Panc1 (cell line): ENCODE data around the gene NUDT9. TPM values are rescaled to one million over a fixed set of nuclear protein-coding genes. Genes with fewer than 3 reads are reported as not detected.
A peak's percentile ranks its signal among the peaks of the same experiment; 100 is the strongest.

Source experiments
- ATAC-seq: fragments of 200-7000 bp; cut with Tn5 transposase; 2 replicates; pipeline ENCODE4 v1.9.1; 2020; ENCODE audit warnings: mild to moderate bottlenecking, moderate library complexity
- BruUV-seq: library from RNA; stranded (reverse); fragments of 400-500 nt; replicated peaks from 2 replicates; lab custom pipeline; 2021; lab: Mats Ljungman, UMichigan
- CTCF ChIA-PET: fragments of 300-600 bp; sonication (Branson Sonifier 250); formaldehyde crosslinking; loops from one replicate; lab custom pipeline; 2022; ENCODE audit warnings: antibody characterized with exemption; lab: Charles Lee
- POLR2A ChIA-PET: fragments of 300-600 bp; sonication (Branson Sonifier 250); formaldehyde crosslinking; loops from one replicate; lab custom pipeline; 2022; ENCODE audit warnings: antibody characterized with exemption; lab: Charles Lee
- DNase-seq: peaks from one replicate; pipeline ENCODE4 v3.0.0-alpha.2; 2010; ENCODE audit warnings: low read depth, low spot score
- H3K27ac ChIP-seq: 2 replicates; pipeline ENCODE4 v1.5.1; 2011; ENCODE audit warnings: mild to moderate bottlenecking, low read length, inconsistent platforms
- H3K27me3 ChIP-seq: fragments of 200-500 bp; sonication (Bioruptor generic); 2 replicates; pipeline ENCODE4 v1.6.0; 2014; ENCODE audit warnings: low read length, inconsistent platforms; ENCODE audit not compliant: control insufficient read depth, insufficient read depth
- H3K36me3 ChIP-seq: fragments of 200-500 bp; sonication (Bioruptor generic); 2 replicates; pipeline ENCODE4 v1.5.1; 2014; ENCODE audit warnings: inconsistent platforms, mild to moderate bottlenecking, low read length, moderate library complexity; ENCODE audit not compliant: control insufficient read depth, insufficient read depth
- H3K4me1 ChIP-seq: 2 replicates; pipeline ENCODE4 v1.5.1; 2011; ENCODE audit warnings: inconsistent platforms, mild to moderate bottlenecking, low read length, moderate library complexity; ENCODE audit not compliant: control insufficient read depth, insufficient read depth
- H3K4me3 ChIP-seq, 2 experiments: 2 replicates each; pipeline ENCODE4 v1.5.1; 2011 to 2012; ENCODE audit warnings: low read depth in 2 of 2, low read length in 2 of 2, mild to moderate bottlenecking in 2 of 2, inconsistent platforms in 1 of 2, moderate library complexity in 1 of 2
- H3K9me3 ChIP-seq: fragments of 200-500 bp; sonication (Bioruptor generic); 2 replicates; pipeline ENCODE4 v1.5.1; 2014; ENCODE audit warnings: low read depth, mild to moderate bottlenecking, inconsistent platforms, low read length, moderate library complexity; ENCODE audit not compliant: control insufficient read depth, insufficient read depth
- POLR2AphosphoS5 ChIP-seq: IDR thresholded peaks from 2 replicates; pipeline ENCODE4 v1.6.1; 2012; ENCODE audit warnings: mild to moderate bottlenecking, low read depth, low read length, moderate library complexity
- SIN3A ChIP-seq: IDR thresholded peaks from 2 replicates; pipeline ENCODE4 v1.6.1; 2012; ENCODE audit warnings: low read depth, mild to moderate bottlenecking, low read length, moderate library complexity, borderline replicate concordance; ENCODE audit not compliant: insufficient read depth
- TCF7L2 ChIP-seq: IDR thresholded peaks from 2 replicates; pipeline ENCODE4 v1.6.1; 2011; ENCODE audit warnings: mild to moderate bottlenecking, low read depth, low read length, inconsistent platforms
- in situ Hi-C: cut with HindIII; loops from 2 replicates; pipeline ENCODE4 v1.10.0; 2016; ENCODE audit warnings: low sequenced_read_pairs, low pct_unique_long_range_greater_than_20kb
- intact Hi-C: fragments of 100-400 bp; cut with micrococcal nuclease; formaldehyde crosslinking; loops from one replicate; pipeline ENCODE4 v1.10.0; 2022; ENCODE audit not compliant: unreplicated experiment
- total RNA-seq: library from RNA; stranded (reverse); gene quantifications from one replicate; pipeline ENCODE4 v1.2.1, GENCODE V29; 2021; ENCODE audit not compliant: unreplicated experiment
- TF ChIP-seq, protein P1 (sequence below), 2 experiments: IDR thresholded peaks; 2 replicates each; pipeline ENCODE4 v1.6.1; 2011 to 2012; ENCODE audit warnings: low read depth in 2 of 2, control low read depth in 1 of 2, low read length in 1 of 2, mild to moderate bottlenecking in 1 of 2, moderate library complexity in 1 of 2; ENCODE audit not compliant: insufficient read depth in 1 of 2
- TF ChIP-seq, protein P2 (sequence below): fragments of 450-650 bp; IDR thresholded peaks from 2 replicates; pipeline ENCODE4 v1.5.1; 2017; ENCODE audit warnings: mild to moderate bottlenecking

The NUDT9 gene
- total RNA-seq, 1 experiment from 2014 or later = 21.7 TPM

GRCh38 chr4:87377816-87378215 is 44.6 kb upstream of the NUDT9 start:
- Histone ChIP-seq H3K36me3 (peaks cover 2% of the 10 kb centered on the region), H3K27me3 (no peaks in the 10 kb centered on the region), H3K27ac (no peak overlapping the region), H3K4me1 (no peaks in the 10 kb centered on the region), H3K9me3 (no peaks in the 10 kb centered on the region), H3K4me3 (no peak overlapping the region)
- DNase-seq (no peak), ATAC-seq (no peak)
- POLR2A ChIA-PET = no interaction called here
- in situ Hi-C loops (no loop called here), intact Hi-C loops (loop anchor here (5.0 kb wide), 1 partner anchor 89 kb away; no protein-coding TSS in a partner anchor)
- TSS peak; percentile 47 for BruUV-seq
- CTCF ChIA-PET = no interaction called here
- TF ChIP-seq TCF7L2 (no peak), POLR2AphosphoS5 (no peak), SIN3A (no peak)
- TF ChIP-seq, protein P1, sequence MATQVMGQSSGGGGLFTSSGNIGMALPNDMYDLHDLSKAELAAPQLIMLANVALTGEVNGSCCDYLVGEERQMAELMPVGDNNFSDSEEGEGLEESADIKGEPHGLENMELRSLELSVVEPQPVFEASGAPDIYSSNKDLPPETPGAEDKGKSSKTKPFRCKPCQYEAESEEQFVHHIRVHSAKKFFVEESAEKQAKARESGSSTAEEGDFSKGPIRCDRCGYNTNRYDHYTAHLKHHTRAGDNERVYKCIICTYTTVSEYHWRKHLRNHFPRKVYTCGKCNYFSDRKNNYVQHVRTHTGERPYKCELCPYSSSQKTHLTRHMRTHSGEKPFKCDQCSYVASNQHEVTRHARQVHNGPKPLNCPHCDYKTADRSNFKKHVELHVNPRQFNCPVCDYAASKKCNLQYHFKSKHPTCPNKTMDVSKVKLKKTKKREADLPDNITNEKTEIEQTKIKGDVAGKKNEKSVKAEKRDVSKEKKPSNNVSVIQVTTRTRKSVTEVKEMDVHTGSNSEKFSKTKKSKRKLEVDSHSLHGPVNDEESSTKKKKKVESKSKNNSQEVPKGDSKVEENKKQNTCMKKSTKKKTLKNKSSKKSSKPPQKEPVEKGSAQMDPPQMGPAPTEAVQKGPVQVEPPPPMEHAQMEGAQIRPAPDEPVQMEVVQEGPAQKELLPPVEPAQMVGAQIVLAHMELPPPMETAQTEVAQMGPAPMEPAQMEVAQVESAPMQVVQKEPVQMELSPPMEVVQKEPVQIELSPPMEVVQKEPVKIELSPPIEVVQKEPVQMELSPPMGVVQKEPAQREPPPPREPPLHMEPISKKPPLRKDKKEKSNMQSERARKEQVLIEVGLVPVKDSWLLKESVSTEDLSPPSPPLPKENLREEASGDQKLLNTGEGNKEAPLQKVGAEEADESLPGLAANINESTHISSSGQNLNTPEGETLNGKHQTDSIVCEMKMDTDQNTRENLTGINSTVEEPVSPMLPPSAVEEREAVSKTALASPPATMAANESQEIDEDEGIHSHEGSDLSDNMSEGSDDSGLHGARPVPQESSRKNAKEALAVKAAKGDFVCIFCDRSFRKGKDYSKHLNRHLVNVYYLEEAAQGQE (IDR thresholded peaks at IDR 0.05; ENCODE audit: insufficient read depth in 1 of 2, low read depth in 2 of 2, low read length in 1 of 2) = no peak
- TF ChIP-seq, protein P2, sequence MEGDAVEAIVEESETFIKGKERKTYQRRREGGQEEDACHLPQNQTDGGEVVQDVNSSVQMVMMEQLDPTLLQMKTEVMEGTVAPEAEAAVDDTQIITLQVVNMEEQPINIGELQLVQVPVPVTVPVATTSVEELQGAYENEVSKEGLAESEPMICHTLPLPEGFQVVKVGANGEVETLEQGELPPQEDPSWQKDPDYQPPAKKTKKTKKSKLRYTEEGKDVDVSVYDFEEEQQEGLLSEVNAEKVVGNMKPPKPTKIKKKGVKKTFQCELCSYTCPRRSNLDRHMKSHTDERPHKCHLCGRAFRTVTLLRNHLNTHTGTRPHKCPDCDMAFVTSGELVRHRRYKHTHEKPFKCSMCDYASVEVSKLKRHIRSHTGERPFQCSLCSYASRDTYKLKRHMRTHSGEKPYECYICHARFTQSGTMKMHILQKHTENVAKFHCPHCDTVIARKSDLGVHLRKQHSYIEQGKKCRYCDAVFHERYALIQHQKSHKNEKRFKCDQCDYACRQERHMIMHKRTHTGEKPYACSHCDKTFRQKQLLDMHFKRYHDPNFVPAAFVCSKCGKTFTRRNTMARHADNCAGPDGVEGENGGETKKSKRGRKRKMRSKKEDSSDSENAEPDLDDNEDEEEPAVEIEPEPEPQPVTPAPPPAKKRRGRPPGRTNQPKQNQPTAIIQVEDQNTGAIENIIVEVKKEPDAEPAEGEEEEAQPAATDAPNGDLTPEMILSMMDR = no peak

DNA sequence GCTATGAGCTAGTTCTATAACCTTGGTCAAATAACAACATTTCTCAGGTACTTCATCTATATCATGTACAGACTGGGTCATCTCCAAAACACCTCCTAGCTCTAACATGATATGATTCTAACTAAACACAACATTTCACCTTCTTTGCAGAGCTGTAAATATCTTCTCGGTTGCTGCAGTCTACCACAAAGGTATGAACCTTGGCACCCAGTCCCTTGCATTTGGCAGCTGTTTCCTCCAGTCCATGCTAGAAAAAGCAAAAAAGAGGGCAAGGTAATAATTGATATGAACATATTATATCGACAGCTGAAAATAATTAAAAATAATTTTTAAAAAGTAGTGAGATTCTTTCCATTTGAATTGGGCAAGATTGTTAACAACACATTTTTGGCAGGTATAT is 40.3 kb upstream of the NUDT9 start:
- H3K27ac ChIP-seq = no peak overlapping the region
- H3K27me3 ChIP-seq = no peaks in the 10 kb centered on the region
- DNase-seq = no peak
- no peaks in the 10 kb centered on the region; the same call in 1 of the 2 replicates for H3K4me1 ChIP-seq
- no TSS peak for BruUV-seq
- ChIA-PET CTCF (interaction anchor here (0.6 kb wide), 1 partner anchor 1056 kb away, joined by 4 read pairs; no protein-coding TSS in a partner anchor), POLR2A (no interaction called here)
- no peaks in the 10 kb centered on the region for H3K9me3 ChIP-seq
- TF ChIP-seq, protein P2 = no peak
- TF ChIP-seq SIN3A (no peak), POLR2AphosphoS5 (no peak)
- TF ChIP-seq, protein P1 (IDR thresholded peaks at IDR 0.05; ENCODE audit: insufficient read depth in 1 of 2, low read depth in 2 of 2, low read length in 1 of 2) = no peak
- ATAC-seq = no peak
- no peak overlapping the region for H3K4me3 ChIP-seq
- H3K36me3 ChIP-seq = peaks cover 2% of the 10 kb centered on the region; the same call in 1 of the 2 replicates
- intact Hi-C loops = no loop called here
- in situ Hi-C loops = no loop called here
